K562 (cell line): ENCODE measurements around the gene ABHD16B. TPM values are rescaled to one million over a fixed set of nuclear protein-coding genes. Genes with fewer than 3 reads are reported as not detected.
"Not testable (repeated sequence)": the region's sequence is repeated elsewhere in the genome, so short reads cannot be mapped to it uniquely, and the experiment has no call there.

ENCODE experiments used
- ATAC-seq: fragments of 200-7000 bp; cut with Tn5 transposase; 3 replicates; pipeline ENCODE4 v1.9.1; 2020; ENCODE audit warnings: moderate library complexity
- BruUV-seq: library from RNA; stranded (reverse); fragments of 400-500 nt; replicated peaks from 2 replicates; lab custom pipeline; 2021; lab: Mats Ljungman, UMichigan
- CTCF ChIA-PET: fragments of 300-600 bp; formaldehyde crosslinking; extraction: SDS; loops from one replicate; lab custom pipeline; 2021; ENCODE audit warnings: low intra/inter-chr PET ratio; lab: Yijun Ruan, JAX
- POLR2A ChIA-PET: fragments of 300-600, 350-650 bp; sonication (Branson Sonifier 250); formaldehyde crosslinking; extraction: SDS; loops from one replicate; lab custom pipeline; 2021; ENCODE audit warnings: antibody characterized with exemption, inconsistent platforms; lab: Yijun Ruan, JAX
- DNase-seq, 4 experiments: peaks; one replicate each; pipeline versions ENCODE4 v3.0.0 to v3.0.0-alpha.2; 2011 to 2018; ENCODE audit warnings: low spot score in 3 of 4, mixed read lengths in 3 of 4; ENCODE audit errors: extremely low read depth in 1 of 4
- FAIRE-seq: peaks from 2 replicates; lab custom pipeline; 2011; peaks lifted over from hg19 to GRCh38; lab: Jason Lieb, UNC
- H2AFZ ChIP-seq: 2 replicates; pipeline ENCODE4 v1.6.0; 2011; ENCODE audit warnings: low read depth, low read length, control low read depth, inconsistent platforms
- H3K27ac ChIP-seq: fragments of 200-600 bp; 3 replicates; pipeline ENCODE4 v1.8.0; 2011; ENCODE audit warnings: low read depth, mild to moderate bottlenecking, control low read depth, inconsistent platforms, low read length, moderate library complexity, mixed read lengths; ENCODE audit errors: extremely low read depth
- H3K27me3 ChIP-seq, 2 experiments: fragments of 300-600 bp in 1 of 2; 2 replicates in 1 of 2; 3 replicates in 1 of 2; pipeline versions ENCODE4 v1.6.0 to v1.8.0; 2011; ENCODE audit warnings: inconsistent platforms in 2 of 2, low read length in 2 of 2, mild to moderate bottlenecking in 1 of 2, mixed read lengths in 1 of 2, moderate library complexity in 1 of 2; ENCODE audit not compliant: control insufficient read depth in 2 of 2, insufficient read depth in 2 of 2
- H3K36me3 ChIP-seq: fragments of 300-600 bp; 3 replicates; pipeline ENCODE4 v1.8.0; 2011; ENCODE audit warnings: mild to moderate bottlenecking, low read length, inconsistent platforms; ENCODE audit not compliant: control insufficient read depth, insufficient read depth
- H3K4me1 ChIP-seq, 2 experiments: fragments of 200-600 bp in 1 of 2; replicated peaks in 1 of 2; 2 replicates in 1 of 2; 3 replicates in 1 of 2; pipeline versions ENCODE4 v1.5.1 to v1.8.0; 2011; ENCODE audit warnings: inconsistent platforms in 2 of 2, low read length in 2 of 2, mild to moderate bottlenecking in 1 of 2, mixed read lengths in 1 of 2, moderate library complexity in 1 of 2; ENCODE audit not compliant: control insufficient read depth in 2 of 2, insufficient read depth in 2 of 2
- H3K4me2 ChIP-seq: 2 replicates; pipeline ENCODE4 v1.6.1; 2011; ENCODE audit warnings: low read length, control low read depth, inconsistent platforms, mixed read lengths; ENCODE audit not compliant: insufficient read depth
- H3K4me3 ChIP-seq: fragments of 200-600 bp; sonication (generic), shearing (Covaris generic); 2 replicates; pipeline ENCODE4 v1.5.1; 2016; ENCODE audit warnings: control low read depth, inconsistent platforms
- H3K79me2 ChIP-seq: fragments of 200-600 bp; 3 replicates; pipeline ENCODE4 v1.8.0; 2011; ENCODE audit warnings: low read length, inconsistent platforms; ENCODE audit not compliant: control insufficient read depth, insufficient read depth
- H3K9ac ChIP-seq, 2 experiments: 2 replicates each; pipeline versions ENCODE4 v1.6.0 to v1.6.1; 2011; ENCODE audit warnings: low read depth in 2 of 2, low read length in 2 of 2, control low read depth in 1 of 2, inconsistent platforms in 1 of 2, mild to moderate bottlenecking in 1 of 2, mixed read lengths in 1 of 2; ENCODE audit not compliant: insufficient read depth in 1 of 2
- H3K9me1 ChIP-seq: one replicate; pipeline ENCODE4 v1.6.0; 2011; ENCODE audit warnings: inconsistent platforms, mild to moderate bottlenecking, low read length, moderate library complexity; ENCODE audit not compliant: control insufficient read depth, insufficient read depth
- H3K9me3 ChIP-seq: replicated peaks from 2 replicates; pipeline ENCODE4 v1.5.1; 2011; ENCODE audit warnings: low read depth, low read length, inconsistent platforms; ENCODE audit not compliant: control insufficient read depth, insufficient read depth
- H4K20me1 ChIP-seq: replicated peaks from 2 replicates; pipeline ENCODE4 v1.6.1; 2011; ENCODE audit warnings: low read length, inconsistent platforms, mixed read lengths; ENCODE audit not compliant: control insufficient read depth, insufficient read depth
- POLR2G ChIP-seq: fragments of 200-400 bp; formaldehyde crosslinking; IDR thresholded peaks from 2 replicates; pipeline ENCODE4 v1.6.1; 2017; ENCODE audit warnings: low read depth, mild to moderate bottlenecking, antibody characterized with exemption, low read length, moderate library complexity
- RBFOX2 ChIP-seq: fragments of 200-400 bp; formaldehyde crosslinking; IDR thresholded peaks from 2 replicates; pipeline ENCODE4 v1.6.1; 2017; ENCODE audit warnings: low read depth, mild to moderate bottlenecking, low read length, moderate library complexity
- SMARCE1 ChIP-seq: fragments of 450-650 bp; IDR thresholded peaks from 2 replicates; pipeline ENCODE4 v1.7.1; 2016; ENCODE audit warnings: mild to moderate bottlenecking
- WGBS: fragments of 100-300 bp; shearing (Covaris generic); methylation state at CpG from one replicate; pipeline ENCODE4 v1.1.6; 2016; ENCODE audit warnings: low coverage, mixed read lengths; ENCODE audit not compliant: insufficient coverage; ENCODE audit errors: missing lambda C conversion rate; 5-methylcytosine and 5-hydroxymethylcytosine counted together
- in situ Hi-C: fragments of 300-500 bp; cut with MboI; formaldehyde crosslinking; loops from 4 replicates; pipeline ENCODE4 v1.15.0; 2018; ENCODE audit warnings: inconsistent platforms, mixed read lengths
- intact Hi-C: fragments of 100-400 bp; cut with micrococcal nuclease; formaldehyde crosslinking; loops from 2 replicates; pipeline ENCODE4 v1.14.2; 2022
- polyA plus RNA-seq, 8 experiments: library from polyadenylated mRNA; depleted of rRNA in 4 of 8; stranded (reverse) in 5 of 8; unstranded in 3 of 8; fragments of >200 nt; fragmentation: Nextera tagmentation in 2 of 8; fragmentation: Illumina TruSeq in 1 of 8; extraction: Ambion mirVana in 2 of 8; extraction: Trizol in 1 of 8; gene quantifications; 2 replicates each; pipeline versions ENCODE4 v1.2.1 to v1.2.3, GENCODE V29; 2011 to 2014; ENCODE audit warnings: inconsistent platforms in 1 of 8, missing spikeins in 1 of 8
- total RNA-seq, 7 experiments: library from RNA; depleted of rRNA in 6 of 7; stranded (reverse); fragments of >200 nt in 6 of 7; fragmentation: Illumina TruSeq in 2 of 7; extraction: Trizol in 2 of 7; gene quantifications; 2 replicates each; pipeline versions ENCODE4 v1.2.1 to v1.2.3, GENCODE V29; 2011 to 2021; ENCODE audit warnings: low replicate concordance in 1 of 7

Gene ABHD16B
- total and polyA plus RNA-seq, 9 of the 15 experiments (the other 6 are each of a cell fraction or from before 2014, with no cell fraction given), result not detected

DNA sequence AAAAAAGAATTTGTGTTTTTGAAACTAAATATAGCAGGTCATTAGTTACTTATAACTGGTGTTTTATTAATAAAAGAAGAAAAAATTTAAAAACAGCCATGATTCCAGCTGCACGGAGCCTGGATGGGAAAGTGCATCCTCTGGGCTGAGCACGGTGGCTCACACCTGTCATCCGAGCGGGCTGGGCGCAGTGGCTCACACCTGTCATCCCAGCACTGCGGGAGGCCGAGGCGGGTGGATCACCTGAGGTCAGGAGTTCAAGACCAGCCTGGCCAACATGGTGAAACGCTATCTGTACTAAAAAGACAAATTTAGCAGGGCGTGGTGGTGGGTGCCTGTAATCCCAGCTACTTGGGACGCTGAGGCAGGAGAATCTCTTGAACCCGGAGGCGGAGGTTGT lies 19.6 kb downstream of the ABHD16B start:
- peaks cover 21% of the 10 kb centered on the region for H4K20me1 ChIP-seq
- H3K4me3 ChIP-seq, H3K9me3 ChIP-seq, BruUV-seq, H2AFZ ChIP-seq, ATAC-seq, FAIRE-seq, intact Hi-C loops, H3K9ac ChIP-seq, H3K27me3 ChIP-seq, DNase-seq, H3K4me2 ChIP-seq, CTCF ChIA-PET, H3K27ac ChIP-seq, H3K9me1 ChIP-seq, in situ Hi-C loops, H3K79me2 ChIP-seq: not testable (repeated sequence)
- POLR2A ChIA-PET, result interaction anchor here (0.8 to 3.1 kb wide), 4 partner anchors 10 to 157 kb away, joined by 4 to 12 read pairs (median 12); partner anchors contain the start of gene TPD52L2
- WGBS, result 91% methylated on average over 13 of the region's 13 CpGs
- peaks cover 83% of the 10 kb centered on the region; the same call in 2 of the 3 replicates for H3K36me3 ChIP-seq
- peaks cover 0 to 12% of the 10 kb centered on the region in 2 experiments; a peak in 1 of 5 replicates for H3K4me1 ChIP-seq

DNA sequence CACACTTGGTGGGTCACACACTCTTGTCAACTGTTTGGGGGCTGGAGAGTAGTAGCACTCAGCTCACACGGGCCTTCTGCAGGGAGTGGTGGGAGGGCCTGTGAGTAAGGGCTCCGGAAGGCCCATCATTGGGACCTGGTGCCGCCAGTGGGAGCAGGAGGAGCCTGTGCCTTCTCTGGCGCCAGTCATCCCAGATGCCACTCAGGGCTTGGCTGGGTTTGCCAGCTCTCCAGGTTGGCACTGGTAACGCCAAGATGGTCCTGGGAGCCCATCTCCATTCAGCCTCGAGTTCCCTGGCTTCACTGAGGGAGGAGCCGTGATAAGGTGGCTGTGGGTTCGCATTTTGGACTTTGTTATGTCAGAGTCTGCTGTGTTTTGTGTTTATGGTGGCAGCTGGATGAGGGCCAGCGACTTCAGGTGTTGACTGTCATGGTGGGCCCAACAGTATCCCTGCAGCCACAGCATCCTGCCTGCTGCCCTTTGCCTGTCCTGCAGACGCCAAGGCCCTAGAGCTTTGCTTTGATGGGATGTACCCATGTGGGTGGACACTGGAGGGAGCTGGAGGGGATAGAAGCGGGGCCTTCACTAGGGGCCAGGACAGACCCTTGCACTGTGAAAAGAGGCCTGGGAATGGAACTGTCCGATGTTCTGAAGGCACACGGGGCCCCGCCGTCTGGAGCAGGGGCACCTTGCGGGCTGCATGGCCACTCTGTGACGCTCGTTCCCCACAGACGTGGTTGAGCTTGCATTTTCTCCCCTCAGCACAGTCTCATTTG lies 20.3 kb downstream of the ABHD16B start:
- no peak overlapping the region for H3K27ac ChIP-seq
- 91% methylated on average over 18 of the region's 19 CpGs for WGBS
- BruUV-seq, result no TSS peak
- no peak overlapping the region for H2AFZ ChIP-seq
- in situ Hi-C loops (no loop called here), intact Hi-C loops (no loop called here)
- peaks cover 78% of the 10 kb centered on the region; the same call in 2 of the 3 replicates for H3K36me3 ChIP-seq
- peaks cover 21% of the 10 kb centered on the region for H4K20me1 ChIP-seq
- H3K9ac ChIP-seq, result no peak overlapping the region
- H3K4me3 ChIP-seq, result no peak overlapping the region
- no peak overlapping the region for H3K4me2 ChIP-seq
- peaks cover 2% of the 10 kb centered on the region; the same call in 1 of the 3 replicates for H3K79me2 ChIP-seq
- peaks cover 0 to 16% of the 10 kb centered on the region in 2 experiments; a peak in 1 of 5 replicates for H3K4me1 ChIP-seq
- no peaks in the 10 kb centered on the region for H3K9me3 ChIP-seq
- no peak for DNase-seq
- ChIA-PET CTCF (no interaction called here), POLR2A (interaction anchor here (0.8 to 3.1 kb wide), 5 partner anchors 9 to 157 kb away, joined by 4 to 12 read pairs (median 11); partner anchors contain the start of gene TPD52L2)
- TF ChIP-seq POLR2G (0 out of 2 replicates have a peak, but pooled peaks have one; percentile 26), RBFOX2 (0 out of 2 replicates have a peak, but pooled peaks have one; percentile 20), SMARCE1 (no peak)
- no peaks in the 10 kb centered on the region for H3K9me1 ChIP-seq
- no peaks in the 10 kb centered on the region for H3K27me3 ChIP-seq
- no peak for FAIRE-seq
- no peak; the same call in 2 of the 3 replicates for ATAC-seq
